Heart right ventricle (tissue), 16 donors: ENCODE measurements around the gene KIF4A. TPM values are rescaled to one million over a fixed set of nuclear protein-coding genes. Genes with fewer than 3 reads are reported as not detected.

Source experiments
- ATAC-seq, 8 donors: fragments of 200-7000 bp; cut with Tn5 transposase; one replicate each; pipeline ENCODE4 v1.9.1; 2020; ENCODE audit warnings: mild to moderate bottlenecking in 8 of 8, moderate library complexity in 8 of 8, moderate number of reproducible peaks in 1 of 8
- DNase-seq, 2 donors: peaks; one replicate each; pipeline ENCODE4 v3.0.0-alpha.2; 2020
- H3K27ac ChIP-seq, 10 donors: fragments of 200-600 bp; sonication (generic) in 2 of 10; one replicate each; pipeline versions ENCODE4 v1.5.0 to v1.8.0; 2020 to 2022; ENCODE audit warnings: mild to moderate bottlenecking in 3 of 10
- H3K27me3 ChIP-seq, 7 donors: fragments of 200-600 bp; one replicate each; pipeline ENCODE4 v1.8.0; 2021 to 2022; ENCODE audit warnings: mild to moderate bottlenecking in 2 of 7
- H3K36me3 ChIP-seq, 9 donors: fragments of 200-600 bp; sonication (generic) in 1 of 9; one replicate each; pipeline versions ENCODE4 v1.5.0 to v1.8.0; 2020 to 2022; ENCODE audit warnings: mild to moderate bottlenecking in 2 of 9
- H3K4me1 ChIP-seq, 9 donors: fragments of 200-600 bp; sonication (generic) in 1 of 9; one replicate each; pipeline versions ENCODE4 v1.5.0 to v1.8.0; 2020 to 2022; ENCODE audit warnings: mild to moderate bottlenecking in 4 of 9
- H3K4me3 ChIP-seq, 10 donors: fragments of 200-600 bp; sonication (generic) in 2 of 10; one replicate each; pipeline versions ENCODE4 v1.5.0 to v1.8.0; 2020 to 2022; ENCODE audit warnings: mild to moderate bottlenecking in 7 of 10, moderate library complexity in 2 of 10
- H3K9me3 ChIP-seq, 11 donors: fragments of 200-600 bp in 10 of 11; sonication (generic) in 2 of 11; one replicate each; pipeline versions ENCODE4 v1.5.0 to v1.8.0; 2013 to 2022; ENCODE audit warnings: mild to moderate bottlenecking in 2 of 11, control low read depth in 1 of 11, moderate library complexity in 1 of 11
- WGBS, 2 donors: extraction: QIAGEN DNeasy Blood & Tissue Kit; methylation state at CpG; one replicate each; pipeline ENCODE4 v1.1.7; 2013; ENCODE audit warnings: inconsistent platforms in 1 of 2; 5-methylcytosine and 5-hydroxymethylcytosine counted together
- intact Hi-C, 10 donors: fragments of 100-400 bp; cut with DNase I; formaldehyde crosslinking; loops; one replicate each; pipeline versions ENCODE4 v1.11.1 to v1.14.2; 2022
- polyA plus RNA-seq, 2 donors: library from polyadenylated mRNA; stranded (reverse); fragments of 200-250 nt; gene quantifications; one replicate each; pipeline ENCODE4 v1.2.3, GENCODE V29; 2013
- total RNA-seq, 10 donors: library from RNA; stranded (reverse); fragmentation: NEBNext Ultra II Directional in 3 of 10; extraction: Animal tissue kit (Norgen Biotek cat#: 25700) in 3 of 10; gene quantifications; one replicate each; pipeline versions ENCODE4 v1.2.1 to v1.2.4, GENCODE V29; 2021 to 2023
- TF ChIP-seq, protein P1 (sequence below), 9 donors: fragments of 200-600 bp; sonication (generic) in 2 of 9; IDR thresholded peaks; one replicate each; pipeline versions ENCODE4 v1.5.0 to v1.8.0; 2021 to 2022; ENCODE audit warnings: antibody characterized with exemption in 9 of 9, mild to moderate bottlenecking in 5 of 9, moderate library complexity in 1 of 9
- donor health status: Arrhythmogenic right ventricular cardiomyopathy.
- donor health status: ischemic (EF 13 %, LVEDD 7.1; RV severe dilation, severe dysfunction).
- donor health status: healthy with polysubstance abuse.
- donor health status: DM: no; HTN: yes; CAD: no.
- donor health status: DM: no; HTN: no; CAD: no.
- donor health status: ischemic (EF 25% LVEDD 6.9; RV normal size, moderate dysfunction).
- donor health status: ischemic (EF 25% LVEDD 5.7; RV mildly dilated, moderate dysfunction).
- donor health status: healthy.
- donor health status: DM: yes; HTN: yes; CAD: no.
- donor health status: Ischemic cardiomyopathy.
- donor health status: ischemic (EF 35%, LVEDD 5.7; RV mildly dilated, moderate dysfunction).
- donor health status: nonischemic (EF 11% LVEDD 7.7; RV severe dilation, severe dysfunction).
- donor health status: DM: yes; HTN: yes; CAD: no.
- donor health status: PGD.
- donor health status: ischemic (EF 29% LVEDD 5.4; RV normal size, mild dysfunction).
- donor health status: nonischemic (EF 23%, LVEDD 6.1; RV moderate dilation, normal function).

KIF4A gene
- total and polyA plus RNA-seq, 12 donors, result 0.07 to 2.8 (median 0.24) TPM; not detected in 4

DNA sequence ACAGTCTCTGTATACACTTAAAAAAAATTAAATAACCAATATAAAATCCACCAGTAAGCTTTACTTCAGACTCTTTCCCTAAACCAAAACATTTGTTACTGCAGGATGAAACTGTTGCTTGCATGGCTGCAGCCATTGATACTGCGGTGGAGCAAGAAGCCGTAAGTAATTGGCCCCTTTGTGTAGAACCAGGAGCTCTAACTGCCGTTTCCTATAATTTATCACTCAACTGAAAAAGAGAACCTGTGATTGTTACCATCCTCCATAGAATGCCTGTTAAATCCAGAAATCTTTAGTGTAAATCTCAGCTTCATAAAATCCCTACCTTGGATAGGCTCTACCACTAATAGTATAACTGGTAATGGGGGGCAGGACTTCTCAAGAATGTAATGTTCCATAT is 62.6 kb downstream of the KIF4A start:
- intact Hi-C loops, result no loop called here
- Histone ChIP-seq H3K9me3 (no peaks in the 10 kb centered on the region), H3K27me3 (no peaks in the 10 kb centered on the region), H3K36me3 (no peaks in the 10 kb centered on the region), H3K4me3 (no peak overlapping the region), H3K4me1 (no peaks in the 10 kb centered on the region), H3K27ac (no peak overlapping the region)
- TF ChIP-seq, protein P1, sequence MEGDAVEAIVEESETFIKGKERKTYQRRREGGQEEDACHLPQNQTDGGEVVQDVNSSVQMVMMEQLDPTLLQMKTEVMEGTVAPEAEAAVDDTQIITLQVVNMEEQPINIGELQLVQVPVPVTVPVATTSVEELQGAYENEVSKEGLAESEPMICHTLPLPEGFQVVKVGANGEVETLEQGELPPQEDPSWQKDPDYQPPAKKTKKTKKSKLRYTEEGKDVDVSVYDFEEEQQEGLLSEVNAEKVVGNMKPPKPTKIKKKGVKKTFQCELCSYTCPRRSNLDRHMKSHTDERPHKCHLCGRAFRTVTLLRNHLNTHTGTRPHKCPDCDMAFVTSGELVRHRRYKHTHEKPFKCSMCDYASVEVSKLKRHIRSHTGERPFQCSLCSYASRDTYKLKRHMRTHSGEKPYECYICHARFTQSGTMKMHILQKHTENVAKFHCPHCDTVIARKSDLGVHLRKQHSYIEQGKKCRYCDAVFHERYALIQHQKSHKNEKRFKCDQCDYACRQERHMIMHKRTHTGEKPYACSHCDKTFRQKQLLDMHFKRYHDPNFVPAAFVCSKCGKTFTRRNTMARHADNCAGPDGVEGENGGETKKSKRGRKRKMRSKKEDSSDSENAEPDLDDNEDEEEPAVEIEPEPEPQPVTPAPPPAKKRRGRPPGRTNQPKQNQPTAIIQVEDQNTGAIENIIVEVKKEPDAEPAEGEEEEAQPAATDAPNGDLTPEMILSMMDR (IDR thresholded peaks at IDR 0.05), result no peak
- WGBS, 2 donors, result 90 to 94% methylated on average over 3 of the region's 3 CpGs
- no peak for DNase-seq
- ATAC-seq, result no peak

- H3K27ac ChIP-seq, result no peak overlapping the region
- 94 to 100% methylated on average over 5 of the region's 5 CpGs for WGBS, 2 donors
- H3K9me3 ChIP-seq, result no peaks in the 10 kb centered on the region
- no peaks in the 10 kb centered on the region for H3K36me3 ChIP-seq
- no peak for ATAC-seq
- no peak overlapping the region for H3K4me3 ChIP-seq
- H3K4me1 ChIP-seq, result no peaks in the 10 kb centered on the region
- no peak for DNase-seq
- TF ChIP-seq, protein P1 (IDR thresholded peaks at IDR 0.05), result no peak
- intact Hi-C loops, result no loop called here
- no peaks in the 10 kb centered on the region for H3K27me3 ChIP-seq
Observed at GRCh38 chrX:70353514-70353913, 63.6 kb downstream of the KIF4A start.

DNA sequence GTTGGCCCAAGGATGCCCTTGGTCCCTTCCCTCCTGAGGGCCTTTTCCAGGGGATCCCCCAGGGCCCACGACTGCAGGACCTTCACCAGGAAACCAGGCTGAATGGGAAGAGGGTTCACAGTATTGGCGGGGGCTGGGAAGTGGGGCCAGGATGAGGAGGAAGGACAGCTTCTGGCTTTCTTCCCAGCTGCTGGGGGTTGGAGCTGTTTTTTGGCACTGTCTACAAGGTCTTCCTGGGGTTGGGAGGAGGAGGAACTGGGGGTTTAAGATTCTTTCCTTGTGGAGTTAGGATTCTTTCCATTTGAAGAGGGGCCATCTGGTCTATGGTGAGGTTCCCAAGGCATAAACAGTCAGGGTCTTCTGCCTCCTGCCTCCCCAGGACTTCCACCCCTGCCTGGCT is 64.8 kb downstream of the KIF4A start:
- H3K4me3 ChIP-seq, result no peak overlapping the region
- ATAC-seq (no peak), DNase-seq (no peak)
- H3K36me3 ChIP-seq, result peaks cover 0 to 3% (median 0%) of the 10 kb centered on the region in 9 donors
- TF ChIP-seq, protein P1 (IDR thresholded peaks at IDR 0.05), result no peak
- no peak overlapping the region for H3K27ac ChIP-seq
- no peaks in the 10 kb centered on the region for H3K9me3 ChIP-seq
- no peaks in the 10 kb centered on the region for H3K4me1 ChIP-seq
- 26 to 44% methylated on average over 2 of the region's 2 CpGs for WGBS, 2 donors
- no peaks in the 10 kb centered on the region for H3K27me3 ChIP-seq
- intact Hi-C loops, result no loop called here

DNA sequence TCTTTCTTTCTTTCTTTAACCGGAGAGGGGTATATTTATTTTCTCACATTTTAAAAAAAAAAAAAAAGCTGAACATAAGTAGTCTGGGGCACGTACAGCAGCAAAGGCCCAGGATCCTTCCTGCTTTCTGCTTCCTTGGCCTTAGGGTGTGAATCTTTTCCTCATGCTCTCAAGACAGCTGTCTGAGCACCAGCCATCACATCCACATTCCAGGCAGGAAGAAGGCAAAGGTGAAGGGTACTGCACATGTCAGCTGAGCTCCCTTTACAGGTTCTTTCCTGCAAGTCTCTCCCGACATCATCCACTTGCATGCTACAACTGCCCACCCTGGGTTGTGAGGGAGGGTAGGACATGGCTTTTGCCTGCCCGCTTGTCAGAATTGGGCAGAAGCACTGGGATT is 69.6 kb downstream of the KIF4A start:
- Histone ChIP-seq H3K9me3 (no peaks in the 10 kb centered on the region), H3K4me3 (no peak overlapping the region), H3K27ac (no peak overlapping the region), H3K4me1 (no peaks in the 10 kb centered on the region), H3K27me3 (no peaks in the 10 kb centered on the region), H3K36me3 (peaks cover 0 to 3% (median 0%) of the 10 kb centered on the region in 9 donors)
- ATAC-seq, result no peak
- no peak for DNase-seq
- TF ChIP-seq, protein P1 (IDR thresholded peaks at IDR 0.05), result no peak
- intact Hi-C loops, result no loop called here
- WGBS, 2 donors, result 98% methylated on average over 4 of the region's 4 CpGs
